ENCODE results near the gene DUSP22. TPM values are rescaled to one million over a fixed set of nuclear protein-coding genes. Genes with fewer than 3 reads are reported as not detected.

DUSP22 gene
- total RNA-seq, 1 experiment from 2014 or later = 25.0 TPM

DNA sequence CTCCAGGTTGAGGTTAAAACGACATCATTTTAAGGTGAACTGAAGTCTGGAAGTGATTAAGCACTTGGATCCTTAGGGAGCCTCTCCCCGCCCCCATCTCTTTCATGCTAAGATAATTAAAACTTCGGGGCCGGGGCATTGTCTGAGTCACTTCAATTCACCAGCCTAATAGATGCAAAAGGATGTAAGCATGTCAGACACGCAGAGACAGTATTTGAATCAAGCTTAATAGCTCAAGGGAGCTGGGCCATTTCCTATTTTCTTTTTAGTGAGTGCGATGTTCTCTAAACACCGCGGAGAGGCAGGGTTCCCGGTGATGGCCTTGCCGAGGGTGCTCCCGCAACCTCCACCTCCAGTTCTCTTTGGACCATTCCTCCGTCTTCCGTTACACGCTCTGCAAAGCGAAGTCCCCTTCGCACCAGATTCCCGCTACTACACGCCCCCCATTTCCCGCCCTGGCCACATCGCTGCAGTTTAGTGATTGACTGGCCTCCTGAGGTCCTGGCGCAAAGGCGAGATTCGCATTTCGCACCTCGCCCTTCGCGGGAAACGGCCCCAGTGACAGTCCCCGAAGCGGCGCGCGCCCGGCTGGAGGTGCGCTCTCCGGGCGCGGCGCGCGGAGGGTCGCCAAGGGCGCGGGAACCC lies 98.7 kb downstream of the DUSP22 start:
- Histone ChIP-seq H3K79me2 (ENCODE audit: insufficient read depth, low read length) (no peaks in the 10 kb centered on the region), H3K4me2 (ENCODE audit: insufficient read depth, insufficient read length, low read length) (peak overlapping the region; percentile 67)

More for the DNA sequence above, 98.7 kb downstream of the DUSP22 start:
- Histone ChIP-seq H2BK20ac (ENCODE audit: low read depth, low read length, poor library complexity, severe bottlenecking) (no peak overlapping the region), H2BK15ac (ENCODE audit: low read depth, low read length) (no peak overlapping the region), H3K4ac (ENCODE audit: low read depth, low read length) (no peak overlapping the region), H3K23ac (ENCODE audit: insufficient read length, low read depth, low read length) (no peak overlapping the region), H2BK120ac (ENCODE audit: low read depth, low read length, poor library complexity, severe bottlenecking) (no peak overlapping the region), H3K9me3 (ENCODE audit: control insufficient read depth, low read depth, low read length) (no peaks in the 10 kb centered on the region), H3K23me2 (ENCODE audit: insufficient read length, low read depth, low read length, poor library complexity, severe bottlenecking) (peaks cover 20% of the 10 kb centered on the region), H3K56ac (ENCODE audit: insufficient read length, low read depth, low read length) (no peak overlapping the region), H4K91ac (ENCODE audit: insufficient read length, low read depth, low read length) (no peak overlapping the region), H3K79me1 (ENCODE audit: insufficient read depth, low read depth, low read length, poor library complexity, severe bottlenecking) (no peaks in the 10 kb centered on the region), H3K4me1 (ENCODE audit: insufficient read depth, low read length) (no peaks in the 10 kb centered on the region), H3K27me3 (ENCODE audit: insufficient read depth, low read length) (peaks cover 33% of the 10 kb centered on the region; the same call in 1 of the 2 replicates), H2AFZ (ENCODE audit: low read length) (no peak overlapping the region), H3K27ac (ENCODE audit: insufficient read length, low read depth, low read length) (no peak overlapping the region), H2BK12ac (ENCODE audit: insufficient read length, low read depth, low read length) (no peak overlapping the region), H2AK5ac (ENCODE audit: insufficient read length, low read length) (no peak overlapping the region), H4K20me1 (ENCODE audit: control insufficient read depth, insufficient read depth, insufficient read length) (no peaks in the 10 kb centered on the region), H3K9ac (ENCODE audit: extremely low read depth, insufficient read length, low read length) (no peak overlapping the region), H2BK5ac (ENCODE audit: insufficient read length, low read length) (no peak overlapping the region), H3K14ac (ENCODE audit: insufficient read depth, low read length) (no peak overlapping the region), H4K5ac (ENCODE audit: insufficient read length, low read depth, low read length) (no peak overlapping the region), H4K8ac (replicated peaks; ENCODE audit: insufficient read length, low read depth, low read length) (no peak overlapping the region), H3T11ph (ENCODE audit: low read length) (no peak overlapping the region), H3K18ac (ENCODE audit: insufficient read length, low read depth, low read length) (no peak overlapping the region)
- no CpG with 5 or more reads among the region's 44 CpGs for WGBS (ENCODE audit: extremely low coverage, insufficient read length, low lambda C conversion rate)
- Mint-ChIP-seq H3K27me3 (ENCODE audit: low read depth) (peaks cover 97% of the 10 kb centered on the region), H3K4me3 (peak overlapping the region; percentile 54 to 88), H3K27ac (no peak overlapping the region), H3K4me1 (peaks cover 6 to 11% of the 10 kb centered on the region in 2 experiments), H3K36me3 (ENCODE audit: insufficient read depth in 1 of 3, low read depth in 3 of 3) (no peaks in the 10 kb centered on the region; a peak in 1 of 7 replicates), H3K9me3 (peaks cover 3 to 4% of the 10 kb centered on the region in 2 experiments; a peak in 4 of 5 replicates)
- DNase-seq = peak; percentile 71
- TF ChIP-seq, protein P1, sequence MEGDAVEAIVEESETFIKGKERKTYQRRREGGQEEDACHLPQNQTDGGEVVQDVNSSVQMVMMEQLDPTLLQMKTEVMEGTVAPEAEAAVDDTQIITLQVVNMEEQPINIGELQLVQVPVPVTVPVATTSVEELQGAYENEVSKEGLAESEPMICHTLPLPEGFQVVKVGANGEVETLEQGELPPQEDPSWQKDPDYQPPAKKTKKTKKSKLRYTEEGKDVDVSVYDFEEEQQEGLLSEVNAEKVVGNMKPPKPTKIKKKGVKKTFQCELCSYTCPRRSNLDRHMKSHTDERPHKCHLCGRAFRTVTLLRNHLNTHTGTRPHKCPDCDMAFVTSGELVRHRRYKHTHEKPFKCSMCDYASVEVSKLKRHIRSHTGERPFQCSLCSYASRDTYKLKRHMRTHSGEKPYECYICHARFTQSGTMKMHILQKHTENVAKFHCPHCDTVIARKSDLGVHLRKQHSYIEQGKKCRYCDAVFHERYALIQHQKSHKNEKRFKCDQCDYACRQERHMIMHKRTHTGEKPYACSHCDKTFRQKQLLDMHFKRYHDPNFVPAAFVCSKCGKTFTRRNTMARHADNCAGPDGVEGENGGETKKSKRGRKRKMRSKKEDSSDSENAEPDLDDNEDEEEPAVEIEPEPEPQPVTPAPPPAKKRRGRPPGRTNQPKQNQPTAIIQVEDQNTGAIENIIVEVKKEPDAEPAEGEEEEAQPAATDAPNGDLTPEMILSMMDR (conservative IDR thresholded peaks at IDR 0.05) = no peak; the same call in 2 of the 3 replicates

All from H9 (cell line).